Astrocyte of the spinal cord (primary cell): ENCODE results near the gene PF4V1.

Experiments
- DNase-seq: peaks from one replicate; pipeline ENCODE4 v3.0.0; 2011; ENCODE audit warnings: low read depth, low spot score
- H3K4me3 ChIP-seq: 2 replicates; pipeline ENCODE4 v1.5.1; 2011; ENCODE audit warnings: low read depth, mild to moderate bottlenecking, low read length, moderate library complexity
- CTCF ChIP-seq: IDR thresholded peaks from 2 replicates; pipeline ENCODE4 v1.5.1; 2012; ENCODE audit warnings: low read depth, mild to moderate bottlenecking, low read length, inconsistent platforms
- in situ Hi-C: cut with HindIII; loops from 2 replicates; pipeline ENCODE4 v1.10.0; 2017; ENCODE audit warnings: low sequenced_read_pairs

PF4V1 gene

DNA sequence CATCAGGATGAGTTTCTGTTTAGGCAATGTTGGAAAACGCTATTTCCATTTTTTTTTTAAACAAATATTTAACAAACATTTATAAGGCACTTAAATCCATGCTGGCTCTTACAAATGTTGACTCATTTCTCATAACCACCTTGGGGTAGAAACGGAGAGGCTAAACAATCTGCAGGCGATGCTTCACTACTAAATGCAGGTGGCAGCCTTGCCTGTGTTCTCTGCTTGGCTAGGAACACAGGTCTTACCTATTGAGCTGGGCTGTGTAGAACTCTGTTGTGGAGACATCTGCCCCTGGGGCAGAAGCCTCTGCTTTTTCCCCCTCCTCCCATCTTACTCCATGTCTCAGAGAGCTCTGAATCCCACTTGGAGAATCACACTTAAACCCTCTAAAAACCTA is 14.7 kb downstream of the PF4V1 start:
- in situ Hi-C loops = no loop called here
- DNase-seq = peak; percentile 19
- H3K4me3 ChIP-seq = no peak overlapping the region
- TF ChIP-seq CTCF = no peak

DNA sequence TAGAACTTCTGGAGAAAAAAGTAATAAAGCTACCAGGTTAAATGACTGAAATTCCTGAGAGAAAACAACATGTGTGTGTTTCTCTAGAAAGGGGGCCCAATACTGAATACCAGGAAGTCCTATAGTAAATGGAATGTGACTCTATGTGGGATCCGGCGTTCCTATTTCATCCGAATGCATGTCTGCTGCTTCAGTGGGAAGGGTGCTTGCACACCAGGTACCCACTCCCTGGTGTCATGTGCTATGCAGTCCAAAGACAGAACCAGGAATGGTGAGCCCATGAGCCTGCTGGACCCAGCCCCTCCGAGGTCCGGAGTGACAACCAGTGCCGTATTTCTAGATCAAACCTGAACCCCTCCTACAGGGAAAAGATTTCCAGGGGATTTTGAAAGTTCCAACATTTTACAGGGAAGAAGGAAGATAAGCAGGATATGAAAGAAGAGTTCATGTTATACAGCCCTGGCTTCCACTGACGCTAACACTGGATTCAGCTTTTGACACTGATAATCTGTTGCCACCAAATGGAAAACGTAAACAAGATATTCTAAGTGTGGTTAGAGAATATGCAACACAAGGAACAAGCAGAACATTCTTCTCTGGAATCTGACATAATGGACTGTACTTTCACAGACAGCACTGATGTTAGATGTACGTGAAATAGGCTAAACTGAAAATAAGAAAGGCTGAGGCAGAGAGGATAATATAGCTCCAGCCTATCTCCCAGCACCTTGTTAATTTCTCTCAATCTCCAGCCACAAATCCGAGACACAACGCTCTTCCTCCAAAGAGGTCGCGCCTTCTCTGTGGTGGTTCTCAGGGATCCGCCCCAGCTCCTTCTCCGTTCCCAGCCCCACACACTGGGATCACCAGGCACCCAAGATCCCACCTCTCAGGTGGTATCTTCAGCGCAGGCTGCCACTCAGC is 15.4 kb downstream of the PF4V1 start:
- DNase-seq = peak; percentile 54
- TF ChIP-seq CTCF = no peak
- peak overlapping the region; percentile 63 for H3K4me3 ChIP-seq
- in situ Hi-C loops = no loop called here

DNA sequence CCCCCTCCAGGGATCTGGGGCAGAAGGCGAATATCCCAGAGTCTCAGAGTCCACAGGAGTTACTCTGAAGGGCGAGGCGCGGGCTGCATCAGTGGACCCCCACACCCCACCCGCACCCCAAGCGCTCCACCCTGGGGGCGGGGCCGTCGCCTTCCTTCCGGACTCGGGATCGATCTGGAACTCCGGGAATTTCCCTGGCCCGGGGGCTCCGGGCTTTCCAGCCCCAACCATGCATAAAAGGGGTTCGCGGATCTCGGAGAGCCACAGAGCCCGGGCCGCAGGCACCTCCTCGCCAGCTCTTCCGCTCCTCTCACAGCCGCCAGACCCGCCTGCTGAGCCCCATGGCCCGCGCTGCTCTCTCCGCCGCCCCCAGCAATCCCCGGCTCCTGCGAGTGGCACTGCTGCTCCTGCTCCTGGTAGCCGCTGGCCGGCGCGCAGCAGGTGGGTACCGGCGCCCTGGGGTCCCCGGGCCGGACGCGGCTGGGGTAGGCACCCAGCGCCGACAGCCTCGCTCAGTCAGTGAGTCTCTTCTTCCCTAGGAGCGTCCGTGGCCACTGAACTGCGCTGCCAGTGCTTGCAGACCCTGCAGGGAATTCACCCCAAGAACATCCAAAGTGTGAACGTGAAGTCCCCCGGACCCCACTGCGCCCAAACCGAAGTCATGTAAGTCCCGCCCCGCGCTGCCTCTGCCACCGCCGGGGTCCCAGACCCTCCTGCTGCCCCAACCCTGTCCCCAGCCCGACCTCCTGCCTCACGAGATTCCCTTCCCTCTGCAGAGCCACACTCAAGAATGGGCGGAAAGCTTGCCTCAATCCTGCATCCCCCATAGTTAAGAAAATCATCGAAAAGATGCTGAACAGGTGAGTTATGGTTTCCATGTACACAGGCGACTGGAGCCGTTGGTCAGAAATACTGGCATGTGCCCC is 16.3 kb downstream of the PF4V1 start, which contains the start of gene CXCL1:
Gene CXCL1, plus strand, starts transcription at position 264 of the 926 bp plus-strand sequence. Its CDS starts 78 bp downstream, at position 342.
- peak within 1 kb of the TSS; percentile 63 for H3K4me3 ChIP-seq
- peak; percentile 24 for TF ChIP-seq CTCF
- in situ Hi-C loops = no loop called here
- DNase-seq = peak; percentile 50

DNA sequence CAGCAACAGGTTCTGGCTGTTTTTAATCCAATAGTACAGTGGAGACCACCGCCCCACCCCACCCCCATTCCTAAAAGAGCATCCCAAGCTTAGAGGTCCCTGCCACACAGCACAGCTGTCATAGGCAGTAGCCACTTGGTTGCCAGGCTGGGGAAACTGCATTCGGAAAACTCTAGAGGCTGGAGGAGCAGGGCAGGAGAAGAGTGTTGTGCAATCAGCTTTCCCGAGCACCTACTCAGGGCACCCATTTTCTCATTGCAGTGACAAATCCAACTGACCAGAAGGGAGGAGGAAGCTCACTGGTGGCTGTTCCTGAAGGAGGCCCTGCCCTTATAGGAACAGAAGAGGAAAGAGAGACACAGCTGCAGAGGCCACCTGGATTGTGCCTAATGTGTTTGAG is 17.2 kb downstream of the PF4V1 start:
- no peak for TF ChIP-seq CTCF
- DNase-seq = no peak
- H3K4me3 ChIP-seq = peak overlapping the region; percentile 63
- in situ Hi-C loops = no loop called here

DNA sequence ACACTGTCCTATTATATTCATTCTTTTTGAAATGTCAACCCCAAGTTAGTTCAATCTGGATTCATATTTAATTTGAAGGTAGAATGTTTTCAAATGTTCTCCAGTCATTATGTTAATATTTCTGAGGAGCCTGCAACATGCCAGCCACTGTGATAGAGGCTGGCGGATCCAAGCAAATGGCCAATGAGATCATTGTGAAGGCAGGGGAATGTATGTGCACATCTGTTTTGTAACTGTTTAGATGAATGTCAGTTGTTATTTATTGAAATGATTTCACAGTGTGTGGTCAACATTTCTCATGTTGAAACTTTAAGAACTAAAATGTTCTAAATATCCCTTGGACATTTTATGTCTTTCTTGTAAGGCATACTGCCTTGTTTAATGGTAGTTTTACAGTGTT is 17.7 kb downstream of the PF4V1 start:
- no peak for TF ChIP-seq CTCF
- H3K4me3 ChIP-seq = peak overlapping the region; percentile 63
- in situ Hi-C loops = no loop called here
- DNase-seq = no peak

- peak; percentile 13 for DNase-seq
- H3K4me3 ChIP-seq = peak overlapping the region; percentile 12
- no peak for TF ChIP-seq CTCF
- in situ Hi-C loops = no loop called here
These were observed 18.6 kb downstream of the PF4V1 start for GRCh38 chr4:73871511-73872310.
